Pancreas (tissue), 10 donors: ENCODE results near the gene TP53BP2. TPM values are rescaled to one million over a fixed set of nuclear protein-coding genes. Genes with fewer than 3 reads are reported as not detected.

Source experiments
- ATAC-seq, 4 donors: fragments of 200-7000 bp; cut with Tn5 transposase; one replicate each; pipeline versions ENCODE4 v1.8.0 to v1.9.1; 2020; ENCODE audit warnings: mild to moderate bottlenecking in 4 of 4, moderate library complexity in 4 of 4
- DNase-seq, 6 donors: peaks; one replicate each; pipeline ENCODE4 v3.0.0-alpha.2; 2020
- FAIRE-seq: peaks from 2 replicates; lab custom pipeline; 2012; peaks lifted over from hg19 to GRCh38; lab: Jason Lieb, UNC
- H3K27ac ChIP-seq, 4 donors: fragments of 200-600 bp; sonication (generic); 1 replicate in 3 of 4; 2 replicates in 1 of 4; pipeline versions ENCODE4 v1.5.0 to v1.8.0; 2020
- H3K27me3 ChIP-seq, 4 donors: fragments of 200-600 bp; one replicate each; pipeline ENCODE4 v1.8.0; 2021
- H3K36me3 ChIP-seq, 3 donors: fragments of 200-600 bp; sonication (generic) in 1 of 3; one replicate each; pipeline versions ENCODE4 v1.5.0 to v1.8.0; 2020 to 2021
- H3K4me1 ChIP-seq, 3 donors: fragments of 200-600 bp; one replicate each; pipeline ENCODE4 v1.8.0; 2021
- H3K4me3 ChIP-seq, 4 donors: fragments of 200-600 bp; sonication (generic) in 2 of 4; one replicate each; pipeline versions ENCODE4 v1.5.0 to v1.8.0; 2020 to 2021
- H3K9me3 ChIP-seq, 4 donors: fragments of 200-600 bp; one replicate each; pipeline ENCODE4 v1.8.0; 2021
- CTCF ChIP-seq, 4 donors: fragments of 200-600 bp; sonication (generic) in 3 of 4; IDR thresholded peaks; one replicate each; pipeline versions ENCODE4 v1.5.0 to v1.8.0; 2021; ENCODE audit warnings: antibody characterized with exemption in 4 of 4
- WGBS, 2 donors: extraction: QIAGEN DNeasy Blood & Tissue Kit; methylation state at CpG; one replicate each; pipeline ENCODE4 v1.1.7; 2013; 5-methylcytosine and 5-hydroxymethylcytosine counted together
- intact Hi-C, 3 donors: fragments of 100-400 bp; cut with DNase I; formaldehyde crosslinking; loops; one replicate each; pipeline versions ENCODE4 v1.11.1 to v1.14.2; 2022
- polyA plus RNA-seq, 2 donors: library from polyadenylated mRNA; stranded (reverse); fragments of 200-250 nt; gene quantifications; one replicate each; pipeline ENCODE4 v1.2.3, GENCODE V29; 2013
- total RNA-seq, 6 donors: library from RNA; stranded (reverse); fragmentation: NEBNext Ultra II Directional in 4 of 6; extraction: Animal tissue kit (Norgen Biotek cat#: 25700) in 4 of 6; gene quantifications; one replicate each; pipeline versions ENCODE4 v1.2.1 to v1.2.4, GENCODE V29; 2021 to 2023
- donor health status: healthy with polysubstance abuse.
- donor health status: DM: no; HTN: no; CAD: no; lungs with moderate emphysema.
- donor health status: DM: no; HTN: no; CAD: no.
- donor health status: control.
- donor health status: control.
- donor health status: Bipolar disorder and iron deficiency.
- donor health status: DM: yes; HTN: yes; CAD: no.
- donor health status: DM: no; HTN: no; CAD: no.
- donor health status: DM: no; HTN: no; CAD: no.
- donor health status: DM: yes; HTN: yes; CAD: no.

TP53BP2 gene
- total and polyA plus RNA-seq, 8 donors, result 5.5 to 31.7 (median 14.1) TPM

GRCh38 chr1:223774134-223774814 is 71.5 kb downstream of the TP53BP2 start:
- Histone ChIP-seq H3K4me3 (no peak overlapping the region), H3K4me1 (peaks cover 0 to 5% (median 0%) of the 10 kb centered on the region in 3 donors), H3K27ac (no peak overlapping the region), H3K9me3 (no peaks in the 10 kb centered on the region), H3K36me3 (peaks cover 0 to 49% (median 13%) of the 10 kb centered on the region in 3 donors), H3K27me3 (no peaks in the 10 kb centered on the region)
- intact Hi-C loops, result no loop called here
- FAIRE-seq, result no peak
- no peak for DNase-seq
- 92 to 95% methylated on average over 6 of the region's 6 CpGs for WGBS, 2 donors
- no peak for ATAC-seq
- no peak for TF ChIP-seq CTCF (IDR thresholded peaks at IDR 0.05)

GRCh38 chr1:223772771-223773160 is 73.0 kb downstream of the TP53BP2 start:
- DNase-seq, result no peak
- intact Hi-C loops, result no loop called here
- no peak for ATAC-seq

GRCh38 chr1:223771814-223772770 is 73.7 kb downstream of the TP53BP2 start:
- no peak for FAIRE-seq
- Histone ChIP-seq H3K27me3 (no peaks in the 10 kb centered on the region), H3K4me3 (no peak overlapping the region), H3K9me3 (no peaks in the 10 kb centered on the region), H3K4me1 (peaks cover 0 to 5% (median 0%) of the 10 kb centered on the region in 3 donors), H3K27ac (peak overlapping the region in 2 of 4 donors; percentile 27 to 55), H3K36me3 (peaks cover 0 to 49% (median 13%) of the 10 kb centered on the region in 3 donors)
- intact Hi-C loops, result no loop called here
- peak in 3 of 4 donors; percentile 50 to 80 (median 72) for ATAC-seq
- DNase-seq, result peak in 1 of 6 donors; percentile 24
- TF ChIP-seq CTCF (IDR thresholded peaks at IDR 0.05), result no peak
- WGBS, 2 donors, result 61 to 66% methylated on average over 16 of the region's 16 CpGs

More at GRCh38 chr1:223772771-223773160, 73.0 kb downstream of the TP53BP2 start:
- H3K27ac ChIP-seq, result peak overlapping the region in 2 of 4 donors; percentile 27 to 55
- no peak for FAIRE-seq
- peaks cover 0 to 49% (median 13%) of the 10 kb centered on the region in 3 donors for H3K36me3 ChIP-seq
- WGBS, 2 donors, result 85 to 88% methylated on average over 5 of the region's 5 CpGs
- H3K27me3 ChIP-seq, result no peaks in the 10 kb centered on the region
- no peak for TF ChIP-seq CTCF (IDR thresholded peaks at IDR 0.05)
- H3K4me1 ChIP-seq, result peaks cover 0 to 5% (median 0%) of the 10 kb centered on the region in 3 donors
- no peaks in the 10 kb centered on the region for H3K9me3 ChIP-seq
- no peak overlapping the region for H3K4me3 ChIP-seq

GRCh38 chr1:223771469-223771813 is 74.3 kb downstream of the TP53BP2 start:
- peaks cover 0 to 49% (median 13%) of the 10 kb centered on the region in 3 donors for H3K36me3 ChIP-seq
- no peak for TF ChIP-seq CTCF (IDR thresholded peaks at IDR 0.05)
- H3K27me3 ChIP-seq, result no peaks in the 10 kb centered on the region
- ATAC-seq (peak in 2 of 4 donors; percentile 9 to 13), FAIRE-seq (no peak), DNase-seq (no peak)
- intact Hi-C loops, result no loop called here
- WGBS, 2 donors, result 65 to 90% methylated on average over 2 of the region's 2 CpGs
- no peak overlapping the region for H3K4me3 ChIP-seq
- peaks cover 0 to 5% (median 0%) of the 10 kb centered on the region in 3 donors for H3K4me1 ChIP-seq
- peak overlapping the region in 2 of 4 donors; percentile 39 to 55 for H3K27ac ChIP-seq
- H3K9me3 ChIP-seq, result no peaks in the 10 kb centered on the region
